ENCODE data around the gene ZNFX1.

Gene ZNFX1

DNA sequence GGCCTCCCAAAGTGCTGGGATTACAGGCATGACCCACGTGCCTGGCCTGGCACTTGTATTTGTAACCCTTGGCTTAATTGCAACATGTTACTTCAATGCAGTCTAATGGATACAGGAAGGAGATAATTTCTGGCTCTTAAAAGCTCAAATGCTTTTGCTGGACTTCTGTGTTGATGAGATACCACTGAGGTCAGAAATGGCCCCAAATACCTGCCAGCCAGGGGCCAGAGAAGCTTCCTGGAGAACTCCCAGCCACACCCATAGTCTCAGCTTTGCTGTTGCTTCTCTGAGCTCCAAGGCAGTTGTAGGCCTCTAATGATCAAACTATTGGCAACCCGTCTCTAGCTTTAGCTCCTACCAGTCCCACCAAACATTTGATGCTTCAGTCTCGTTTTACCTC is 14.2 kb upstream of the ZNFX1 start:
- DNase-seq (ENCODE audit: low read depth in 2 of 2): no peak

GRCh38 chr20:49291200-49291599 is 13.3 kb upstream of the ZNFX1 start:
- no peak for DNase-seq (ENCODE audit: low read depth in 2 of 2)

DNA sequence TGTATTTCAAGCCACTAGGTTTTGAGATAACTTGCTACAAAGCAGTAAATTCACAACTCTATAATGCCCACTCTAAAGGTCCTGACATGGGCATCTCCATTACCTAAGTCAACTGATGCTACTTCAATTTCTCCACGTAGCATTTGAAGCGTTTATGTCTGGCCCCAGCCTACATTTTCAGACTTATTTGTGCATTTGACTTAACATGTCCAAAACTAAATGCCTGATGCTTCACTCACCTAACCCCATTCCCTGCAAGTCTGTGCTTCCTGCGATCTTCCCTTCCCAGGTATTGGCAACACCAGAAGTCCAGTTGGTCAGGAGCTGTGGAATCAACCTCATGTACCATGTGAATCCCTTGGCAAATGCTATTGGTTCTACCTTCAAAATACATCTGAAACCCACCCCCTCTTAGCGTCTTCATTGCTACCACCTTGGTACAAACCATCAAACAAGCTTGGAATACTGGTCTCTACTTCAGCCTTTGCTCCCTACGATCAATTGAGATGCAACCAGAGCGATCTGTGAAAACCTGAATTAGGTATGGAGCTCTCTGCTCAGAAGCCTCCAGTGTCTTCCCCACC is 12.8 kb upstream of the ZNFX1 start:
- no peak for DNase-seq (ENCODE audit: low read depth in 2 of 2)

DNA sequence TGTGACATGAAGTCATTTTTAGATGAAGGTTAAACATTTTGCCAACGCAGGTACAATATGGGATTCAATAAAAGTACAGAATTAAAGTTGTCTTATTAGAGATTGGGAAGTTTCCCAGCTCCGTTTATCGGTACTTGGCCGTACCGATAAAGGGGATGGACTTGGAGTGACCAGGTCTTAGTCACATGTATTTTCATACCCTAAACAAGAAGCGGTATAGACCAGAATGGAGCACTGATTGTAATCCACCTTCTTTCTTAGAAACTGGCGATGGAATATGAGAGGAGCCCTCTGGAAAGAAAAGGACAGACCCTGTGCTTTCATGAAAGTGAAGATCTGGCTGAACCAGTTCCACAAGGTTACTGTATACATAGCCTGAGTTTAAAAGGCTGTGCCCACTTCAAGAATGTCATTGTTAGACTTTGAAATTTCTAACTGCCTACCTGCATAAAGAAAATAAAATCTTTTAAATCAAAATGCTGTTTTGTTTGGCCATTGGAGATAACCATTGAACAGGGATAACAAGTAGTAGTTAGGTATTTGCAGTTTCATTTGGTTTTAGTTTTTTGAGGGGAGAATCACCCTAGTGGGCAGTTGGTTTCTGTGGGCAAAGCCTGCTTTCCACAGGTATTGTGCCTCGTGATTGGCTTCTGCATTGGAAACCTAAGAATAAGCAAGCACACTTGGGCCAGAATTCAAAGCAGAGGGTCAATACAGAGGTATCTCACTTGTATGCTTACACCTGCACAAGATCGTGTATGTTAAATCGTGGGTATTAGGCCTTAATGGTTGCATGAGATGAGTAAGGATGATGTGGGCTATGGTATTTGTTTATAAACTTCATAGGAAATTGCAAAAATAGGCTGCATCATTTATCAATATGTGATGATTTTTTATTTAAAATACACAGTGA is 11.2 kb upstream of the ZNFX1 start:
- no peak for DNase-seq (ENCODE audit: low read depth in 2 of 2)

- DNase-seq (ENCODE audit: low read depth in 2 of 2): no peak
Observed at GRCh38 chr20:49288250-49288751, 10.4 kb upstream of the ZNFX1 start.

DNA sequence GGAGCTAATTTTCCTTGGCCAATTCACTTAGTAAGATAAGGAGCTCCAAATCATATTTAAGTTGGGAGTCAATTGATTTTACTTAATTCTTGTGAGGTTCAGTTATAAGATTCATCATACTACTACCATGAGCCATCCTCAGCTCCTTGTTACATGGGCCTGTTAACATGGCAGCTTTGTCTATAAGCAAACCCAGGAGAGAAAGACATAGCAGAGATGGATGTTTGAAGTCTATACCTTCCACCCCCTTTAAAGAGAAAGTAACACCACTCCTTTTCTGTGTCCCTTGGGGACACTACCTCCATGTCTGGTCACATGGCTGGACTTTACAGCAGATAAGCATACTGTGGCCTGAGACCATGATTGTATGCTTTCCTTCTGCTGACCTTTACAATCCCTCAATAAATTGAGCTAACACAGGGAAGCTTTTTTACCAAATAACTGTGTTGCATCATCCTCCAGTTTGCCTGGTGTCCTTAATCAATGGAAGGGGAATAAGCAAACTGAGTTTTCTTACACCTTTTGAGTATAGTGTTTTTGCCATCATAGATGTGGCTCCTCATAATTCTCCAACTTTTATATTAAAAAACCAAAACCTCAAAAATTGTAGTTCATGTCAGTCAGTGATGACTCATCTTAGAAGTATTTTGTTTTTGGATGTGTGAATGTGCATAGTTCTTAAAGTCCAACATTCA is 9.8 kb upstream of the ZNFX1 start:
- no peak for DNase-seq (ENCODE audit: low read depth in 2 of 2)

GRCh38 chr20:49286689-49287551 is 9.1 kb upstream of the ZNFX1 start:
- no peak for DNase-seq (ENCODE audit: low read depth in 2 of 2)

GRCh38 chr20:49285813-49286494 is 8.1 kb upstream of the ZNFX1 start:
- DNase-seq (ENCODE audit: low read depth in 2 of 2): no peak

DNA sequence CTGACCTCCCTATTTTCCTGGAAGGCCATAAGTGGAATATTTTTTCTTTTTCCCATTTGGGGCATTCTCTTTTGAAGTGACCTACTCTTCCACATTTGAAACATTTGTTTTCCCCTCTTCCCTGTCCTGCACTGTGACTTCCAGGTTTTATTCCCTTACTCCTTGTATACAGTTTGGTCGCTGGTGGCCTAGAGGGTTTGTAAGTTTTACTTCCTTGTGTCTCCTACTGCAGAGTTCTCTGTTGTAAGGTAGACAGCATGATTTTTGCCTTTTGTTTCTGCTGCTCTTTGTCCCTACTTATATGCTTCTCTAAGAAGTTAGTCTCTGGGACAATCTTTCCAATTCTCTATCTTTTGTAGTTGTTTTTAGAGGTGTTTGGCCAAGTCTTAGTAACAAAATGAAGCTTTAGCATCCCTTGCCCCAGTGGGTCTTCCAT is 7.4 kb upstream of the ZNFX1 start:
- no peak for DNase-seq (ENCODE audit: low read depth in 2 of 2)

DNA sequence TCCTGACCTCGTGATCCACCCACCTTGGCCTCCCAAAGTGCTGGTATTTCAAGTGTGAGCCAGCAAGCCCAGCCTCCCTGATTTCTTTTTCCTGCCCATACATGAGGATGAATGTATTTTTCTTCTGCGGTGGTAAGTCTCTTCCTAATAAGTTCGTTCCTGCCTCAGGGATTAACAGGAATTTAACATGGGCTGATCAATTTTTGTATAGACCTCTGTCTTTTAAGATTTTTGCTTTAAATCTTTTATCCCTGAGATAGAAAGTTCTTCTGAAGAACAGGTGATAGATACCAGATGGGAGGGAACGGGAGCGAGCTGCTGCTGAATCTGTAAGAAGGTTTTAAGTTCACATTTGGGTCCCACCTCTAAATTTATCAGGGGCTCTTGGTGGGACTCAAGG is 7.0 kb upstream of the ZNFX1 start:
- DNase-seq (ENCODE audit: low read depth in 2 of 2): no peak

- DNase-seq (ENCODE audit: low read depth in 2 of 2): no peak
Observed at GRCh38 chr20:49283703-49284625, 6.1 kb upstream of the ZNFX1 start.

DNA sequence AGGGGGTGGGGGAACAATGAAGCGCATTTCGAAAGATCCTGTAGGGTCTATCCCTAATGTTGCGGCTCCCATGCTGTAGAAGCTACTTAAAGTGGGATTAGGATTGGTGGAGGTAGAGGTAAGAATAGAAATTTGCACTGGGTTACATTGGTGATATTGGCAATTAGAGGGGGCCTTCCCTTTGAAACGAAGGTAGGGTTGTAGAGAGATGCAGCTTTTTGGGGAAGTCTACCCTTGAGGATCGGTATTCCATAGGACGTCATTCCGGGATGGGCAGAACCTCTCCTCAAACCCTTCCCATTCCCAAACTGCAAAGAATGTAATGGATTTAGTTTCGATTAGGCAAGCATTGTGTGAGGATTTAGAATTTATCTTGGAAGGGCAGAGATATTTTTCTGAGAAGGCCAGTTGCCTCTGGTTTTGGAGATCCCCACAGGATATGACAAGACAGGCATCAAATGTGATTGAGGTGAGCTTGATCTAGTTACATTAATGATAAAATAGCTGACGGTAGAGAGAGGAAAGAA is 5.4 kb upstream of the ZNFX1 start:
- no peak for DNase-seq (ENCODE audit: low read depth in 2 of 2)

DNA sequence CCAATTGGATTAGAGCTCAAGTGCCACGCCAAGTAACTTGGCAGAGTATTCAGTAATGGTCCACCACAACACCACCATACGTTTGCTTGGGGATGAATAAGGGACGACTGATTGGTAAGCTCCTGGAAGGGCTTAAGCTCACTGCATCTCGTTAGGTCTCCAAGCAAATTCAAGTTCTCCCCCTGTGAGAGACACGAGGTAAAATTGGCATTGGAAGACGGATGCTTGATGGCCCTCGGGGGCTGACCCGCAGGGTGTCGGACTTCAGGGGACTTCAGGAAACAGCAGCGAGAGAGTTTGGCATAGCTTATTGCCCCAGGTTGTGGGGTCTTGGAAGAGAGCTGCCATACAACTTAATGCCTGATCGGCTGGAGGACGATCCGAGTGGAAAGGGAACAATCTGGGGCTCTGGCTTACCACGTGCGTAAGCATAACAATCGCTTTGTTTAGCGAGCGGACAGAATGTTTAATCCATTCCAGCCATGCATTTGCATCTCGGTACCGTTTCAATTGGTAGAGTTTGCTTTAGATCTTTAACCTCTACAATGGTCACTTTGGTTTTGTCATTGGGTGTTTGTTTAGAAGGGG is 4.8 kb upstream of the ZNFX1 start:
- no peak for DNase-seq (ENCODE audit: low read depth in 2 of 2)

GRCh38 chr20:49281913-49282467 is 4.1 kb upstream of the ZNFX1 start:
- DNase-seq (ENCODE audit: low read depth in 2 of 2): no peak

GRCh38 chr20:49281059-49281912 is 3.4 kb upstream of the ZNFX1 start:
- DNase-seq (ENCODE audit: low read depth in 2 of 2): no peak

DNA sequence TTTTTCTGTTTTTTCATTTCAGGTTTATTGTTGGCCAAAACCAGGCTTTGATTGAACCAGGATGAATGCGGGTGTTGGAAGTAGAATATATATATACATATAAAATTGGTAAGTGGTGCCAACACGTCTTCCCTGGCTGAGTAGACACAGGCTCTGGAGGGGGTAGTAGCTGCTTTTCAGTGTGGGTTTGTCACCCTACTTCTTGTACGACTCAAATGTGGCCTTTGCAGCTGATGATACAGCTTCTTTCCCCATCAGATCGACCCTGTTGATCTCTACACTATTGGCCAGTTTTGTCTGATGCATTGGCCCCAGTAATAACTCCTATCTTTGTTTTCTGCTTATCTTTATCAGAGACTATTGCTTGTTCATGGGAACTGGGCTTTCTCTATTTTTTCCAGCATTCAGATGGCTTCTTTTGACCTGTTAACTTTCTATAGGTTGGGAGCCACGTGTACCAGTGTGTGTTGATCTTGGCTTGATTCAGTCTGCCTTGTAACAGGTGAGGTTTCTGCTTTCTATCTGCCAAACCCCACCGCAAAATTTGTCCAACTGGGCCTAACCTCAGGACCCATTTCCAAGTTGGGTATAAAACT is 2.7 kb upstream of the ZNFX1 start:
- no peak for DNase-seq (ENCODE audit: low read depth in 2 of 2)

- no peak for DNase-seq (ENCODE audit: low read depth in 2 of 2)
Observed at GRCh38 chr20:49279677-49280462, 2.0 kb upstream of the ZNFX1 start.

Measured in stimulated activated CD8-positive, alpha-beta memory T cell treated with anti-CD3 and anti-CD28 coated beads, Interleukin-15, amount 100 ng/mL, for 48 hours (primary cell).